ENCODE results near the gene RUNX3. TPM values are rescaled to one million over a fixed set of nuclear protein-coding genes. Genes with fewer than 3 reads are reported as not detected.

Gene RUNX3

DNA sequence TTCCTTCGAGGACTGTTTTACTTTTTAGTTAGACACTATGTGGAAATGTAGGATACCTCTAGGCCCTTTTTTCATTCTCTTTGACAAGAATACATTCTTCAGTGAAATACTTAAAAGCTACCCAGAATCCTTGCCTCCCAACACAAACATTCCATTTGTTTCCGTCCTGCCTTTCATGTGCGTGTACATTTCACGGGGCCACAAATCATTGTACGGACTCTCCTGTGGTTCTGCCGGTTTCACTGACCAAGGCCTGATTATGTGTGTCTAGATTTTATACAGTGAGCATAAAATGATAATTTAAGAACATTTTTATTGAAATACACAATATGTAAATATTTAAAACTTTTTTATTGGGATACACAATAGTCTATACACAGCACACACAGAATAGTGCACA lies 76.4 kb downstream of the RUNX3 start:
- Histone ChIP-seq H3K14ac (ENCODE audit: low read length) (no peak overlapping the region), H3K27me3 (ENCODE audit: control insufficient read depth in 3 of 3, insufficient read depth in 3 of 3, low read depth in 1 of 3, low read length in 3 of 3) (peaks cover 0 to 6% (median 0%) of the 10 kb centered on the region in 3 experiments), H3K9ac (ENCODE audit: low read depth, low read length, poor library complexity) (no peak overlapping the region), H2BK12ac (ENCODE audit: low read length) (no peak overlapping the region), H3K27ac (replicated peaks; ENCODE audit: low read length) (no peak overlapping the region), H2BK5ac (ENCODE audit: low read length) (no peak overlapping the region), H2AFZ (ENCODE audit: low read length) (no peak overlapping the region), H3K23ac (ENCODE audit: low read depth, low read length, poor library complexity) (no peak overlapping the region), H3K36me3 (replicated peaks in 1 of 2; ENCODE audit: control insufficient read depth in 2 of 2, insufficient read depth in 2 of 2, low read length in 2 of 2) (no peaks in the 10 kb centered on the region), H2BK15ac (ENCODE audit: low read length) (no peak overlapping the region), H4K8ac (ENCODE audit: low read depth, low read length) (no peak overlapping the region), H3K79me1 (ENCODE audit: low read depth, low read length) (no peaks in the 10 kb centered on the region), H3K18ac (ENCODE audit: low read length) (no peak overlapping the region), H3K4me1 (ENCODE audit: control insufficient read depth in 2 of 2, insufficient read depth in 1 of 2, low read depth in 1 of 2, low read length in 2 of 2) (no peaks in the 10 kb centered on the region), H3K4me3 (ENCODE audit: low read length in 2 of 2) (no peak overlapping the region), H3K9me3 (replicated peaks in 1 of 2; ENCODE audit: control insufficient read depth in 2 of 2, insufficient read depth in 1 of 2, low read depth in 1 of 2, low read length in 2 of 2) (no peaks in the 10 kb centered on the region), H3K4me2 (ENCODE audit: insufficient read depth, low read length, poor library complexity, severe bottlenecking) (no peak overlapping the region), H3K4ac (ENCODE audit: low read length) (no peak overlapping the region), H4K91ac (ENCODE audit: low read depth, low read length, poor library complexity) (no peak overlapping the region), H2AK5ac (ENCODE audit: low read depth, low read length) (no peak overlapping the region), H2BK120ac (ENCODE audit: low read depth, low read length) (no peak overlapping the region)
- WGBS, 2 donors (ENCODE audit: extremely low coverage in 2 of 2, insufficient read length in 2 of 2, insufficient replicate concordance in 1 of 2): no CpG with 5 or more reads among the region's 6 CpGs
- no peak for DNase-seq (ENCODE audit: low spot score)

DNA sequence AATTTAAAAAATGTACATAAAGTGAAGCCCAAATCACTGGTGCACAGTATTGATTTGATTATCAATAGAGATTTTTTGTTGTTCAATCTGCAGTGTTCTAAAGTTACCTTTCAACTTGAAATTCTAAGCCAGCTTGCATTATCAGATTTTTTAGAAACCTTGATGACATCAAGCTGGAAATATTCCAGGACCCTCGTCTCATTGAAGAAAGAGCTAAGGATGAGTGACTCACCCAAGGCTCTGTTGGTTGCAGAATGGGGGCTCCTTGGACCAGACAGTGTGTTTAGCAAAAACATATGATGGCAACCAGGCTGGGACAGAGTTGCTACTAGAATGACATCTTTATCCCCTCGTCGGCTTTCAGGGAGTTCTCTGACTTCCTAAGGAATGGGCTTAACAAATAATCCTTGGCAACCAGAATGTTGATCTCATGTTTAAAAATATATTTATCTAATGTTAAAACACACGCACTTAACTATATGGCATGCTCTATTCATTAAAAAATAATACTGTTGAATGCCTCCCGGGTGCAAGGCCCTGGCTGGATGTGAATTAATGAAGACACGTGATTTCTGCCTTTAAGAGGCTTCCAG lies 79.7 kb downstream of the RUNX3 start:
- Histone ChIP-seq H3K4me3 (ENCODE audit: low read length in 2 of 2) (no peak overlapping the region), H2BK120ac (ENCODE audit: low read depth, low read length) (no peak overlapping the region), H2BK15ac (ENCODE audit: low read length) (no peak overlapping the region), H3K27ac (replicated peaks; ENCODE audit: low read length) (no peak overlapping the region), H3K9me3 (replicated peaks in 1 of 2; ENCODE audit: control insufficient read depth in 2 of 2, insufficient read depth in 1 of 2, low read depth in 1 of 2, low read length in 2 of 2) (no peaks in the 10 kb centered on the region), H2BK12ac (ENCODE audit: low read length) (no peak overlapping the region), H3K4me1 (ENCODE audit: control insufficient read depth in 2 of 2, insufficient read depth in 1 of 2, low read depth in 1 of 2, low read length in 2 of 2) (no peaks in the 10 kb centered on the region), H3K4ac (ENCODE audit: low read length) (no peak overlapping the region), H3K36me3 (replicated peaks in 1 of 2; ENCODE audit: control insufficient read depth in 2 of 2, insufficient read depth in 2 of 2, low read length in 2 of 2) (peaks cover 0 to 18% of the 10 kb centered on the region in 2 donors), H3K4me2 (ENCODE audit: insufficient read depth, low read length, poor library complexity, severe bottlenecking) (no peak overlapping the region), H3K9ac (ENCODE audit: low read depth, low read length, poor library complexity) (no peak overlapping the region), H2AFZ (ENCODE audit: low read length) (no peak overlapping the region), H3K27me3 (ENCODE audit: control insufficient read depth in 3 of 3, insufficient read depth in 3 of 3, low read depth in 1 of 3, low read length in 3 of 3) (peaks cover 0 to 12% (median 0%) of the 10 kb centered on the region in 3 experiments), H3K23ac (ENCODE audit: low read depth, low read length, poor library complexity) (no peak overlapping the region), H4K91ac (ENCODE audit: low read depth, low read length, poor library complexity) (no peak overlapping the region), H4K8ac (ENCODE audit: low read depth, low read length) (no peak overlapping the region), H3K14ac (ENCODE audit: low read length) (no peak overlapping the region), H3K18ac (ENCODE audit: low read length) (no peak overlapping the region), H2AK5ac (ENCODE audit: low read depth, low read length) (no peak overlapping the region), H2BK5ac (ENCODE audit: low read length) (no peak overlapping the region), H3K79me1 (ENCODE audit: low read depth, low read length) (no peaks in the 10 kb centered on the region)
- no peak for DNase-seq (ENCODE audit: low spot score)
- WGBS, 2 donors (ENCODE audit: extremely low coverage in 2 of 2, insufficient read length in 2 of 2, insufficient replicate concordance in 1 of 2): no CpG with 5 or more reads among the region's 6 CpGs

DNA sequence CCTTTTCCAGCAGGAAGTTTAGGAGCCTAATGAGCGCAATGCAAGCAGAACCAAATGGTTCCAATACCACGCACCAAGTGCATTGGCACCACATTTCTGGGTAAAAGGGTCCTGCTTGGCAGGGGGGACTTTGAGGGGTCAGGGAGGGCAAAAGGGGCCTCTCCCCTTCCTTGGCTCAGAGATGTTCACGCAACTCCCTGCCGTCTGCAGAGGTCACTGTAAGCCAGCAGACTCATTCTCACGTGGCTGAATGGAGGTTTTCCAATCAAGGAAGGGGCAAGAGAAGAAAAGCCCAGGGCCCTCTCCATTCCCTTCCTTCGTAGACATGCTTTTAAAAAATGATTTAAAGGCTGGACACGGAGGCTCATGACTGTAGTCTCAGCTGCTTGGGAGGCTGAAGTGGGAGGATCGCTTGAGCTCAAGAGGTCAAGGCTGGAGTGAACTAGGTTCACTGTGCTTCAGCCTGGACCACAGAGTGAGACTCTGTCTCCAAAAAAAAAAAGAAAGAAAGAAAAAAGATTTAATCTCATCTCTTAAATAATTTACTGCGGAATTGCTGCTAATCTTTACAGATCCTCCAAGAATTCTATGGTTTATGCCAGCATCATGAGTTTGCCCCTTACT lies 80.3 kb downstream of the RUNX3 start:
- Histone ChIP-seq H4K91ac (ENCODE audit: low read depth, low read length, poor library complexity) (no peak overlapping the region), H2BK5ac (ENCODE audit: low read length) (no peak overlapping the region), H2BK15ac (ENCODE audit: low read length) (no peak overlapping the region), H3K27ac (replicated peaks; ENCODE audit: low read length) (no peak overlapping the region), H2AK5ac (ENCODE audit: low read depth, low read length) (no peak overlapping the region), H3K9ac (ENCODE audit: low read depth, low read length, poor library complexity) (no peak overlapping the region), H3K79me1 (ENCODE audit: low read depth, low read length) (no peaks in the 10 kb centered on the region), H3K27me3 (ENCODE audit: control insufficient read depth in 3 of 3, insufficient read depth in 3 of 3, low read depth in 1 of 3, low read length in 3 of 3) (peaks cover 0 to 12% (median 0%) of the 10 kb centered on the region in 3 experiments), H2BK12ac (ENCODE audit: low read length) (no peak overlapping the region), H3K4me3 (ENCODE audit: low read length in 2 of 2) (no peak overlapping the region), H3K4me2 (ENCODE audit: insufficient read depth, low read length, poor library complexity, severe bottlenecking) (no peak overlapping the region), H3K14ac (ENCODE audit: low read length) (no peak overlapping the region), H3K4ac (ENCODE audit: low read length) (no peak overlapping the region), H4K8ac (ENCODE audit: low read depth, low read length) (no peak overlapping the region), H3K4me1 (ENCODE audit: control insufficient read depth in 2 of 2, insufficient read depth in 1 of 2, low read depth in 1 of 2, low read length in 2 of 2) (no peaks in the 10 kb centered on the region), H3K23ac (ENCODE audit: low read depth, low read length, poor library complexity) (no peak overlapping the region), H2BK120ac (ENCODE audit: low read depth, low read length) (no peak overlapping the region), H3K36me3 (replicated peaks in 1 of 2; ENCODE audit: control insufficient read depth in 2 of 2, insufficient read depth in 2 of 2, low read length in 2 of 2) (peaks cover 0 to 23% of the 10 kb centered on the region in 2 donors), H3K18ac (ENCODE audit: low read length) (no peak overlapping the region), H3K9me3 (replicated peaks in 1 of 2; ENCODE audit: control insufficient read depth in 2 of 2, insufficient read depth in 1 of 2, low read depth in 1 of 2, low read length in 2 of 2) (no peaks in the 10 kb centered on the region), H2AFZ (ENCODE audit: low read length) (no peak overlapping the region)
- no peak for DNase-seq (ENCODE audit: low spot score)
- WGBS, 2 donors (ENCODE audit: extremely low coverage in 2 of 2, insufficient read length in 2 of 2, insufficient replicate concordance in 1 of 2): no CpG with 5 or more reads among the region's 9 CpGs

Small RNA genes within 50 kb of the gene (small RNA-seq; reads per million reads assigned to genes)
- not detected for gene MIR6731 (ENCODE audit: insufficient read depth)
